Mesothelial cell of epicardium (in vitro differentiated cells): ENCODE measurements around the gene GGPS1. TPM values are rescaled to one million over a fixed set of nuclear protein-coding genes. Genes with fewer than 3 reads are reported as not detected.

ENCODE experiments used
- DNase-seq, 2 experiments: peaks; one replicate each; pipeline ENCODE4 v3.0.0; 2021; ENCODE audit warnings: low spot score in 2 of 2; ENCODE audit not compliant: unreplicated experiment in 2 of 2
- H3K27ac Mint-ChIP-seq: 2 replicates; pipeline ENCODE4 v1.8.0; 2021; ENCODE audit warnings: mixed read lengths
- H3K27me3 Mint-ChIP-seq: 2 replicates; pipeline ENCODE4 v1.8.0; 2021; ENCODE audit warnings: low read depth, mixed read lengths
- H3K36me3 Mint-ChIP-seq: 2 replicates; pipeline ENCODE4 v1.8.0; 2021; ENCODE audit warnings: mixed read lengths
- H3K4me1 Mint-ChIP-seq: 2 replicates; pipeline ENCODE4 v1.8.0; 2021; ENCODE audit warnings: mixed read lengths
- H3K4me3 Mint-ChIP-seq: 2 replicates; pipeline ENCODE4 v1.8.0; 2021; ENCODE audit warnings: mild to moderate bottlenecking, moderate library complexity, mixed read lengths
- H3K9me3 Mint-ChIP-seq: 2 replicates; pipeline ENCODE4 v1.8.0; 2021; ENCODE audit warnings: mixed read lengths
- CTCF ChIP-seq: fragments of 200-600 bp; sonication (generic); IDR thresholded peaks from one replicate; pipeline ENCODE4 v1.5.0; 2021; ENCODE audit warnings: antibody characterized with exemption; ENCODE audit not compliant: unreplicated experiment
- total RNA-seq: library from RNA; stranded (reverse); gene quantifications from 3 replicates; pipeline ENCODE4 v1.2.1, GENCODE V29; 2021

The GGPS1 gene
- total RNA-seq, 1 donor from 2014 or later, result 25.9 TPM

DNA sequence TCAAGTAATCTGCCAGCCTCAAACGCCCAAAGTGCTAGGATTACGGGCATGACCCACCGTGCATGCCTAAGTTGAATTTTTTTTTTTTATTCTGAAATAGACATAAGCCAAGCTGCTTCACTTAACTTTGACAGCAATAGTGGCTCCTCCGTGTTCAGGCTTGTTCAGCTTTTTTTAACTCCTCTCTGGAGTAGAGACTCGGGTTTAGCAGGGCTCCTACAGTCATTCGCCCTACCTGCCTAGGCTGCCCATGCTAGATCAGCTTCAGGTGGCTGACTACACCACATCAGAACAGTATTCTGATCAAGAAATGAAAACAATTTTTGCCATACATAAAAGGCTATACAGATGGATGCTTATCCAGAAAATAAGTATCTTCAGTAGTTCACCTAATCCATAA is 15.1 kb upstream of the GGPS1 start:
- H3K36me3 Mint-ChIP-seq, result peaks cover 9% of the 10 kb centered on the region
- peaks cover 15% of the 10 kb centered on the region for H3K4me1 Mint-ChIP-seq
- no peak for DNase-seq
- H3K27me3 Mint-ChIP-seq, result no peaks in the 10 kb centered on the region
- no peaks in the 10 kb centered on the region for H3K9me3 Mint-ChIP-seq
- H3K27ac Mint-ChIP-seq, result peak overlapping the region; percentile 79
- no peak overlapping the region for H3K4me3 Mint-ChIP-seq
- TF ChIP-seq CTCF, result no peak

- Mint-ChIP-seq H3K27ac (peak overlapping the region; percentile 79), H3K9me3 (no peaks in the 10 kb centered on the region), H3K36me3 (peaks cover 16% of the 10 kb centered on the region), H3K4me3 (no peak overlapping the region), H3K4me1 (peaks cover 15% of the 10 kb centered on the region), H3K27me3 (no peaks in the 10 kb centered on the region)
- TF ChIP-seq CTCF, result no peak
- no peak for DNase-seq
These were observed 14.3 kb upstream of the GGPS1 start for GRCh38 chr1:235313931-235314678.

GRCh38 chr1:235315173-235315572 is 13.2 kb upstream of the GGPS1 start:
- DNase-seq, result no peak
- no peaks in the 10 kb centered on the region for H3K9me3 Mint-ChIP-seq
- no peaks in the 10 kb centered on the region for H3K27me3 Mint-ChIP-seq
- no peak overlapping the region for H3K4me3 Mint-ChIP-seq
- H3K36me3 Mint-ChIP-seq, result peaks cover 12% of the 10 kb centered on the region
- no peak overlapping the region for H3K27ac Mint-ChIP-seq
- H3K4me1 Mint-ChIP-seq, result peaks cover 15% of the 10 kb centered on the region
- no peak for TF ChIP-seq CTCF

GRCh38 chr1:235315735-235316134 is 12.6 kb upstream of the GGPS1 start:
- peaks cover 15% of the 10 kb centered on the region for H3K4me1 Mint-ChIP-seq
- peaks cover 18% of the 10 kb centered on the region for H3K36me3 Mint-ChIP-seq
- DNase-seq, result no peak
- no peak for TF ChIP-seq CTCF
- no peak overlapping the region for H3K4me3 Mint-ChIP-seq
- H3K27ac Mint-ChIP-seq, result no peak overlapping the region
- H3K27me3 Mint-ChIP-seq, result no peaks in the 10 kb centered on the region
- H3K9me3 Mint-ChIP-seq, result no peaks in the 10 kb centered on the region

DNA sequence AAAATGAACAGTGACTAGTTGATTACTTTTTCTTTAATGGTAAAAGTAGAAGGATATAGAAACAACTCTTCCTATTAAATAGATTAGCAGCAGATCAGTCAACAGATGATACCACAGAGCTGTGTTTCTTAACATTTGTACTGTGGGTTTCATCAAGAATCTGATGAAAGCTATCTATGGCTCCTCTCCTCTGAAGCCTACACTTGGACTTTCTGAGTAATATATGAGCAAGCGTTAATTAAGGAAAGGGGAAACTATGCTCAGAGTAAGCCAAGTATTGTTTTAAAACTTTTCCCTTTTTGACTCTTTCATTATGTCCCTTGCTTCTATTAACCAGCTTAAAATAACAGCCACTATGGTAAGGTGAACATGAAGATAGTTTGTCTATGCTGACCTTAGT is 11.2 kb upstream of the GGPS1 start:
- Mint-ChIP-seq H3K9me3 (no peaks in the 10 kb centered on the region), H3K27me3 (no peaks in the 10 kb centered on the region), H3K36me3 (peaks cover 20% of the 10 kb centered on the region), H3K27ac (peak overlapping the region; percentile 68), H3K4me1 (peaks cover 15% of the 10 kb centered on the region), H3K4me3 (no peak overlapping the region)
- DNase-seq, result no peak
- no peak for TF ChIP-seq CTCF

GRCh38 chr1:235319255-235319654 is 9.1 kb upstream of the GGPS1 start:
- no peak for DNase-seq
- Mint-ChIP-seq H3K4me3 (no peak overlapping the region), H3K4me1 (peaks cover 7% of the 10 kb centered on the region), H3K27me3 (no peaks in the 10 kb centered on the region), H3K9me3 (no peaks in the 10 kb centered on the region), H3K36me3 (peaks cover 22% of the 10 kb centered on the region), H3K27ac (no peak overlapping the region)
- no peak for TF ChIP-seq CTCF
